ENCODE measurements around the gene ZNF772. TPM values are rescaled to one million over a fixed set of nuclear protein-coding genes. Genes with fewer than 3 reads are reported as not detected.
"Not testable (repeated sequence)": the region's sequence is repeated elsewhere in the genome, so short reads cannot be mapped to it uniquely, and the experiment has no call there.

ZNF772 gene
- total RNA-seq, result 10.4 and 10.8 TPM in 2 replicates
- long read RNA-seq, full-length matches to known transcripts, result 10 of 11 reads
- long read RNA-seq, partial matches to known transcripts, result 0 of 11 reads
- long read RNA-seq, other reads (novel, unspliced or antisense), result 1 of 11 reads

DNA sequence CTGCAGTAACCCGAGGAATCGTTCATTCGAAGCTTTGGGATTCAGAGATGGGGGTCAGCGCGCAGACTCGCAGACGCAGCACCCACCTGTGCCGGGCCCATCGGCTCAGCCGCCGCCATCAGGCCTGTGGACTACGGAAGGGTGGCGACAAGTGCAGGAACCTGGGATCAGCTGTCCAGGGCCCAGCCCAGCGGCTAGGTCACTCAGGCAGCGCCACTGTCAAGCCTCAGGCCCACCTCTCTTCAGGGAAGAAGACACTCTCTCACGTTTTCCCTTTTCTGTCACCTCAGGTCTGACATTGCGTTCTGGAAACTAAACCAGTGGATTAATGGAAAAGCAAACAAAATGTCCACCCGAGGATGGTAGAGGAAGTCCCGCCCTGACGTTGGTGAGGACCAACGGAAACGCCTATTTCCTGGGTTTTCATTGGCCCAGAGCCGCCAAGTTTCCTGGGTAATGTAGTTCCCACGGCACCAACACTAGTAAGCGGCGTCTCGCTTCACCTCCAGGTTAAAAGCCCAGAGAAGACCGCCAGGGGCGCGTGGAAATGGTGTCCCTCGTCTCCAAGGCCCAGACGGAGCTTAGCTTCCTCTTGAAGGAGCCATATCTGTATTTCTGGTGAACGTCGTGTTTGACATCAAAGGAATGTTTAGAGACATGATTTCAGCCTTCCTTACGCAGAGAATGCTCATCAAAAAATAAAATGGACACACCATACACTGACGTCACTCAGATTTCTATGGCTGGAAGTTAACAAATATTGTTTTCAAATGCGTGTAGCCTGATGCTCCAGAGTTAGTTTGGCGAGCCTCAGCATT, at the start of gene ZNF772:
ZNF772 (minus strand) TSS at position 376 of the 818 bp plus-strand sequence; CDS start at position 119, 257 bp downstream.
- DNase-seq (ENCODE audit: extremely low spot score, unreplicated experiment), result peak; percentile 91
- Mint-ChIP-seq H3K27me3 (ENCODE audit: unreplicated experiment) (no peaks in the 10 kb centered on the region), H3K36me3 (ENCODE audit: unreplicated experiment) (peaks cover 50% of the 10 kb centered on the region), H3K4me3 (ENCODE audit: unreplicated experiment) (peak within 1 kb of the TSS; percentile 87), H3K27ac (ENCODE audit: unreplicated experiment) (peak within 1 kb of the TSS; percentile 88), H3K4me1 (ENCODE audit: unreplicated experiment) (peaks cover 14% of the 10 kb centered on the region), H3K9me3 (ENCODE audit: unreplicated experiment) (peaks cover 52% of the 10 kb centered on the region)
- TF ChIP-seq, protein P1, sequence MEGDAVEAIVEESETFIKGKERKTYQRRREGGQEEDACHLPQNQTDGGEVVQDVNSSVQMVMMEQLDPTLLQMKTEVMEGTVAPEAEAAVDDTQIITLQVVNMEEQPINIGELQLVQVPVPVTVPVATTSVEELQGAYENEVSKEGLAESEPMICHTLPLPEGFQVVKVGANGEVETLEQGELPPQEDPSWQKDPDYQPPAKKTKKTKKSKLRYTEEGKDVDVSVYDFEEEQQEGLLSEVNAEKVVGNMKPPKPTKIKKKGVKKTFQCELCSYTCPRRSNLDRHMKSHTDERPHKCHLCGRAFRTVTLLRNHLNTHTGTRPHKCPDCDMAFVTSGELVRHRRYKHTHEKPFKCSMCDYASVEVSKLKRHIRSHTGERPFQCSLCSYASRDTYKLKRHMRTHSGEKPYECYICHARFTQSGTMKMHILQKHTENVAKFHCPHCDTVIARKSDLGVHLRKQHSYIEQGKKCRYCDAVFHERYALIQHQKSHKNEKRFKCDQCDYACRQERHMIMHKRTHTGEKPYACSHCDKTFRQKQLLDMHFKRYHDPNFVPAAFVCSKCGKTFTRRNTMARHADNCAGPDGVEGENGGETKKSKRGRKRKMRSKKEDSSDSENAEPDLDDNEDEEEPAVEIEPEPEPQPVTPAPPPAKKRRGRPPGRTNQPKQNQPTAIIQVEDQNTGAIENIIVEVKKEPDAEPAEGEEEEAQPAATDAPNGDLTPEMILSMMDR (IDR thresholded peaks at IDR 0.05), result peak; percentile 37

DNA sequence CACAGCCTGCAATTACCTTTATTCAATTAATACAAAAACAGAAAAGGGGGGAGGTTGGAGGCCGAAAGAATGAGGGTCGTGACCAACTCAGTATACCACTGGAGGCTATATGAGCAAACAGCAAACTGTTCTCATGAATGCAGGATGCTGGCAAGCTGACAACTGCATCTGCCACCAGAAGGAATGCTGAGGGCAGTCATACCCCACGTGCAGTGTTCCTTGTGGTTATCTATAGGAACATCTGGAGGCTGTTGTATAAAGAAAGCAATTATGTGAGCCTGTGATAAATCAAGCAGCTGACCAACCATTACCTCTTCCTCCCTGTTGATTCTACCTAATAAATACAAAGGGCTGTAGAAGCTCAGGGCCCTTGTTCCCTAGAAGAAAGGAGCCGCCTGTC, 40.7 kb upstream of the ZNF772 start:
- Mint-ChIP-seq H3K9me3 (ENCODE audit: unreplicated experiment) (peaks cover 53% of the 10 kb centered on the region), H3K36me3 (ENCODE audit: unreplicated experiment) (peaks cover 27% of the 10 kb centered on the region)
- not testable (repeated sequence) for H3K4me1 Mint-ChIP-seq (ENCODE audit: unreplicated experiment); H3K27ac Mint-ChIP-seq (ENCODE audit: unreplicated experiment); H3K27me3 Mint-ChIP-seq (ENCODE audit: unreplicated experiment); H3K4me3 Mint-ChIP-seq (ENCODE audit: unreplicated experiment)
- peak; percentile 23 for DNase-seq (ENCODE audit: extremely low spot score, unreplicated experiment)

DNA sequence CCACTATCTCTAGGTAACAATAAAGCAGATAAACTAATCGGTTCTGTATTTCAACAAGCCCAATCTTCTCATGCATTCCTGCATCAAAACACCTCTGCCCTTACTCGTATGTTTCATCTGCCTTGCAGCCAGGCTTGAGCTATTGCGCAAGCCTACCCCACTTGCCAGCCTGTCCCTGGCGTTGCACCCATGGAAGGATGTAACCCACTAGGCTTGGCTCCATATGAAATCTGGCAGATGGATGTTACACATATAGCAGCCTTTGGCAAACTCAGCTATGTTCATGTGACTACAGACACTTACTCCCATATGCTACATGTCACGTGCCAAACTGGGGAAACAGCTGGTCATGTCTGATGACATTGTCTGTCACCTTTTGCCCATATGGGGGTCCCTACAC, 37.9 kb upstream of the ZNF772 start:
- TF ChIP-seq, protein P1 (IDR thresholded peaks at IDR 0.05), result no peak
- Mint-ChIP-seq H3K36me3 (ENCODE audit: unreplicated experiment) (peaks cover 35% of the 10 kb centered on the region), H3K4me3 (ENCODE audit: unreplicated experiment) (no peak overlapping the region), H3K27ac (ENCODE audit: unreplicated experiment) (no peak overlapping the region), H3K4me1 (ENCODE audit: unreplicated experiment) (no peaks in the 10 kb centered on the region), H3K27me3 (ENCODE audit: unreplicated experiment) (no peaks in the 10 kb centered on the region), H3K9me3 (ENCODE audit: unreplicated experiment) (peaks cover 48% of the 10 kb centered on the region)
- DNase-seq (ENCODE audit: extremely low spot score, unreplicated experiment), result peak; percentile 42

DNA sequence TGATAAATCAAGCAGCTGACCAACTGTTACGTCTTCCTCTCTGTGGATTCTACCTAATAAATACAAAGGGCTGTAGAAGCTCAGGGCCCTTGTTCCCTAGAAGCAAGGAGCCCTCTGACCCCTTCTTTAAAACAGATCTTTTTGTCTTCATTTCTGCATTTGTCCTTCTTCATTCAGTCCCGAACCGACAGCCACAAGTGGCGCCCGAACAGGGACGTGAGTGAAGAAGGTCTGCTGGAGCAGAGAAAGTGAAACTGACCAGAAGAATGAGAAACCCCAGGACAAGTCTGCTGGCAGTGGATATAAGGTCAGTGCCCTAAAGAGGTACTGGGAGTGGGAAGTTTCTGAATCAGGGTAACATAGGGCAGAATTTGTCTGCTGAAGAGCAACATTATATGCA, 35.5 kb upstream of the ZNF772 start:
- Mint-ChIP-seq H3K36me3 (ENCODE audit: unreplicated experiment) (peaks cover 54% of the 10 kb centered on the region), H3K9me3 (ENCODE audit: unreplicated experiment) (peaks cover 59% of the 10 kb centered on the region), H3K27ac (ENCODE audit: unreplicated experiment) (no peak overlapping the region), H3K27me3 (ENCODE audit: unreplicated experiment) (no peaks in the 10 kb centered on the region), H3K4me3 (ENCODE audit: unreplicated experiment) (no peak overlapping the region), H3K4me1 (ENCODE audit: unreplicated experiment) (no peaks in the 10 kb centered on the region)
- DNase-seq (ENCODE audit: extremely low spot score, unreplicated experiment), result peak; percentile 67
- TF ChIP-seq, protein P1 (IDR thresholded peaks at IDR 0.05), result no peak

DNA sequence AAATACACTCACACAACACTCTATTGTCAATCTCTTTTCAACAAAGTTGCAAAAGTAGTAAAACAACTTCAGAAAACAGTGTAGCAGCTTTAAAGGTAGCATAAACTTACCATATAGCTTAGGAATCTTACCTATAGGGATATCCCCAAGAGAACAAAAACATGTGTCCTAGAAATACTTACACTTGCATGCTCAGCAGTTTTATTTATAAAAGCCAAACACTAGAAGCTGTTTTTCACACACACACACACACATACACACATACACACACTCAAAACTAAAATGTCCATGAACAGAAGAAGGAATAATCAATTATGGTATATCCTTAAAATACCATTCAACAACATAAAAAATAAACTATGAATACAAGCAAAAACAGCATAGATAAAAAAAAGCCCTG, 34.1 kb upstream of the ZNF772 start:
- Mint-ChIP-seq H3K4me1 (ENCODE audit: unreplicated experiment) (no peaks in the 10 kb centered on the region), H3K36me3 (ENCODE audit: unreplicated experiment) (peaks cover 62% of the 10 kb centered on the region), H3K4me3 (ENCODE audit: unreplicated experiment) (no peak overlapping the region), H3K27ac (ENCODE audit: unreplicated experiment) (no peak overlapping the region), H3K27me3 (ENCODE audit: unreplicated experiment) (no peaks in the 10 kb centered on the region), H3K9me3 (ENCODE audit: unreplicated experiment) (peaks cover 55% of the 10 kb centered on the region)
- no peak for DNase-seq (ENCODE audit: extremely low spot score, unreplicated experiment)
- TF ChIP-seq, protein P1 (IDR thresholded peaks at IDR 0.05), result no peak

Measured in osteocyte (in vitro differentiated cells).